GM21786 (cell line): ENCODE data around the gene ASB1.
"Not testable (repeated sequence)": the region's sequence is repeated elsewhere in the genome, so short reads cannot be mapped to it uniquely, and the experiment has no call there.

ENCODE experiments used
- ATAC-seq: cut with Tn5 transposase; IDR thresholded peaks from one replicate; pipeline ENCODE4 v1.9.1; 2021; ENCODE audit not compliant: unreplicated experiment

ASB1 gene

DNA sequence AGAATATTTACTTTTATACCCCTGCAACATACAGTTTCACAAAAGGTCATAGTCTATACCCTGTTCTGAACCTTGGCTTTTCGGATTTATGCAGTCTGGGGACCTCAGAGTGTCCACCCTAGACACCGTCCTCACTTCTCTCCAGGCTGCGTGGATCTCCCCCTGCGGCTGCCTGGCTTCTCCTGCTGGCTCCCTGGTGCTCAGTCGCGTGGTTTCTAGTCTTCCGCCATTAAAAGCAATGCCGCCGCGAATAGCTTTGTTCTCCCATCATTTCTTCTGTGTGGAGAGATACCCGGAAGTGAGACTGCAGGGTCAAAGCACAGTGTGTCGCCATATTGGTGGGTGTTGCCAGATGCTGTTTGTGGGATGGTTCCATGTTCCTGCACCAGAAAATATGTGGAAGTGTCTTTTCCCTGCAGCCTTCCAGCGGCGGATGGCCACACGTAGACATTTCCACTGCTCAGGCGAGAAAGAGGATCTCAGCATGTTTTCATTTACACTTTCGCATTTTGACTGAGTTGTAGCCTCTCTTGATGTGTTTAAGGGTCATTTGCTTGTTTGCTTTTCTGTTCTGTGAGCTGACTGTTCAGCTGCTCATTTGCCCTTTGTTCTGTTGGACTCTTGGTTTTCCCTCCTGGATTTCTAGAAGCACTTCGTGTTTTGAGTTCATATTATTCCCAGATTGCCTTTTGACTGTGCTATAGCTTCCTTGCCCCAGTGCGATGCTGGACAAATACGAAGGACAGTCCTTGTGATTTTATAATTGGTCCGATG is 22.9 kb upstream of the ASB1 start:
- ATAC-seq = no peak

- ATAC-seq = no peak
Observed at GRCh38 chr2:238404406-238405216, 22.1 kb upstream of the ASB1 start.

GRCh38 chr2:238405217-238405555 is 21.5 kb upstream of the ASB1 start:
- ATAC-seq = not testable (repeated sequence)

- ATAC-seq = no peak
Observed at GRCh38 chr2:238406221-238406997, 20.3 kb upstream of the ASB1 start.

GRCh38 chr2:238406998-238407285 is 19.8 kb upstream of the ASB1 start:
- no peak for ATAC-seq

GRCh38 chr2:238407566-238407965 is 19.2 kb upstream of the ASB1 start:
- no peak for ATAC-seq

- no peak for ATAC-seq
Observed at GRCh38 chr2:238408615-238409340, 17.9 kb upstream of the ASB1 start.

GRCh38 chr2:238409341-238410199 is 17.2 kb upstream of the ASB1 start:
- no peak for ATAC-seq

DNA sequence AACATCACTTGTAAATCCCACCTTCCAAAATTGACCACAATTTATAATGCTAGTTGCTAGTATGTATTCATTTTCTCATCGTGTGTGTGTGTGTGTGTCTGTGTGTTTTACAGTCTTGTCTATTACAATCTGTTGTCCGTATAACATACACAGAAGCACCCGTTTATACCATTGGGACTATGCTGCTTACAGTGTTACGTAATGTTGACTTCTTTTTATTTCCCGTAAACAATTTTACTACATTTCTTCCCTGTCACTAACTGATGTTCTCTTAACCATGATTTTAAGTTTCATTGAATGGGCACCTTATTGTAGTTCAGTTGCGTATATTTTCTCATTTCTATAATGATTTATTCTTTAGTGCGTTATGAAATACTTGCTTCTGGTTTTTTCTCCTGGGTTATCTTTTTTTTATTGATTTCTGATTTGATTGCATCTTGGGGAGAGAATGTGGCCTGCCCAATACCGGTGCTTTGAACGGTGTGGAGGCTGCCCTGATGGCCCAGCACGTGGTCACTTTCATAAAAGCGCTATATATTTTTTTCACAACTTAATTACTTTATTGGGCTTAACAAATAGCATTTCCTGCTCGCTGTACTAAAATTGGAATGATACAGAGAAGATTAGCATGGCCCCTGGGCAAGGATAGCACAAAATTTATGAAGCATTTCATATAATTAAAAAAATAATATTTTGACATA is 14.5 kb upstream of the ASB1 start:
- no peak for ATAC-seq

- no peak for ATAC-seq
Observed at GRCh38 chr2:238413368-238413767, 13.4 kb upstream of the ASB1 start.

DNA sequence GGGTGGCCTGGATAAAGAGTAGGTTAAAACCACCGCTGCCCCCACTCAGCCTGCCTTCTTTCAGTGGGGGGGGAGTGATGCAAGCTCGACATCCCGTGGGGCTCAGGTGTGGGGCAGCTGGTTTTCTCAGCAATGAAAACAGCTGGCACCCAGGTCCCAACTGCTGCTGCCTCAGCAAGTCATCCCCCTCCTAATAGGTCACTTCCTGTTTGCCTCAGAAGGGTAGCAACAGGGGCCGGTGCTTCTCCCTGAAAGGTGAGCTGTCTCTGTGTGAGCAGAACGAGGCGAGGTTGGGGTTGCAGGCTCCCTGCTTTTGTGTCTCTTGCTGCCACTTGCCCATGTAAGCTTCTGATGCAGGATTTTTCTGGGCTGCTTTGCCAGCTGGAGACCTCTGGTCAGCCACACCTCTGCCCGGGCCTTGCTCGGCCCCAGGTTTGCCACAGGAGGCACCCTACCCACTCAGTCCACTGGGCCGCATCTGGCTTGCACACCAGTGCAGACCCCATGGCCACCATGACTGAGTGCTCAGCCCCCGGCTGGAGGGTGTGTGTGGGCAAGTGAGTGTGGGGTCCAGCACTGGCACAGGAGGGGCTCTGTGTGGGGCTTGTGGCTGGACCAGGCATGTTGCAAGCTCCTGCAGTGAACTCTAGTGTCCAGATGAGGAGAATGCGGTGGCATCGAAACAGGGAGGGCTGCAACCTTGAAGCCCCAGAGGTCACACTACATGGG is 11.5 kb upstream of the ASB1 start:
- ATAC-seq = no peak

GRCh38 chr2:238415893-238416292 is 10.8 kb upstream of the ASB1 start:
- ATAC-seq = no peak

DNA sequence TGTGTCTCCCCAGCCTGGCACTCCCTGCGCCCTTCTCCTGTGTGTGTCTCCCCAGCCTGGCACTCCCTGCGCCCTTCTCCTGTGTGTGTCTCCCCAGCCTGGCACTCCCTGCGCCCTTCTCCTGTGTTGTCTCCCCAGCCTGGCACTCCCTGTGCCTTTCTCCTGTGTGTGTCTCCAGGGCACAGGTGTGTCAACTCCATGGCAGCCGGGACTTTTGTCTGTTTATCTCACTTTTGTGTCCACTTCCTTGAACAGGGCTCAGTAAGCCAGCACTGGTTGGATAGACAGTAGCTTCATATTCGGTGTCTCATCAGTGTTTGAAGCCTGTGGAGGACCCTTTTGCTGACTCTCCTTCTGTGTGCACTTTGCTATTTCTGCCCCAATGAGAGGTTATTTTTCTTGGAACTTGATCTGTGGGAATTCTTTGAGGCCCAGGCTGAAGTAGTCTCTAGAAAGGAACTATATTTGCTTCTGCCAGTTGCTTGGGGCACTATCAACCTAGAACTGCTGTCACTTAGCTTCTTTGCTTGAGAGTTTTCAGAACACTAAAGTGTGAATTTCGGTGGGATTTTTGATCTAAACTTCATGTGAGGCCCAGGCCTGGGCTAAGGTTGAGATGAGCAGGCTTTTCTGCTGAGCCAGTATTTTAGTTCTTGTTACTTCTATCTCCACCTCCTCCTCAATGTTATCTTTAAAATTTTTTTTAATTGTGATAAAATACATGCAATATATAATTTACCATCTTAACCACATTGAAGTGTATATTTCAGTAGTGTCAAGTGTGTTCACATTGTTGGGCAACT is 8.3 kb upstream of the ASB1 start:
- ATAC-seq = no peak

- no peak for ATAC-seq
Observed at GRCh38 chr2:238418999-238419546, 7.7 kb upstream of the ASB1 start.

- no peak for ATAC-seq
Observed at GRCh38 chr2:238420442-238420841, 6.3 kb upstream of the ASB1 start.

DNA sequence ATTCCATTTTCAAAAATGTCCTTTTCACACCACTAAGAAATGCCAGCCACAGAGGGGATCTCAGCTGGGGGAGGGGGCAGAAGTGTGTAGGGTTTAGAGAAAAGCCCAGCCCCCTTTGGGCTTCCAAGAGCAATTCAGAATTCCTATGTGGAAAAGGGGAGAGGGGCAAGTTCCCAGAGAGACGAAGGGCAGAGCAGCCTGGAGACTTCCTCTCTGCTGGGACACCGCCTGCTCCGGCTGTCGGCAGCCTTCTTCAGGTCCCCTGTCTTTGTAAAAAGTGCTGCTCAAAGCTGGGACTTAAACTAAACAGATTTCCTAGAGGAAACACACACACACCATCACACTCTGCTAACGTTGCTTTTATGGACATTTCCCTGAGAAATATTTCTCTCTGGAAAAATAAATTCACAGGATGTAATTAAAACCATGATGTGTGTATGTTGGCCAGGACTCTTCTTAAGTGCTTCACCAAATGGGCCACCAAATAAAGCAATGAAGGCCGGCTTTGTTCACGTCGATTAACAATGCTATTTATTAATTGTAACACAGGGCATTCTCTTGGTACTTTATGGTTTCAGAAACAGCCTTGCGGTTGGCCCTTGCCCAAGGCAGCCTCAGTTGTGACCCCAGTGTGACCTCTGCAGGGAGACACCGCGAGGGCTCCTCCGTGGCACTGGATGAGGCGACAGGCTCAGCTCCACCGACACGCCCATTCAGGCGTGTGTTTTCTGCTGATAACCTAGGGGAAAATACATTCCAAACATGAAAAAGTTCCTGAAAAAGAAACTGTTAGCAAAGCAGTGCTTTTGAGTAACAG is 5.6 kb upstream of the ASB1 start:
- no peak for ATAC-seq

DNA sequence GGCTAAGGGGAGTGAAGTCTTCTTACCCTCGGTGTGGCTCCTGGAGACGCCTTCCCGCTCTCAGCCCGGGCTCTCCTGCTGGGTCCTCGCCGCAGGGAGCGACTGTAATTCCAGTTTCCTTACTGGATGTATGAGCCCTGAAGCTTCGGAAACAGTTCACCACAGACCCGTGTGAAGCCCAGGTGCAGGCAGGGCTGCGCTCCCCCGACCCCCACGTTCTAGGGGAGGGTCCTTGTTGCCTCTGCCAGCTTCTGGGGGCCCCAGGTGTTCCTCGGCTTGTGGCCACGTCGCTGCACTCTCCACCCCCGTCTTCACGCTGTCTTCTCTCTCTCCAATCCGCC is 5.1 kb upstream of the ASB1 start:
- no peak for ATAC-seq
